Measurements from ENCODE around the gene PRKCE. TPM values are rescaled to one million over a fixed set of nuclear protein-coding genes. Genes with fewer than 3 reads are reported as not detected.

The PRKCE gene
- total and polyA plus RNA-seq, 2 of the 8 experiments (the other 6 are each of a cell fraction or from before 2014, with no cell fraction given) = 0.54 to 2.1 TPM

DNA sequence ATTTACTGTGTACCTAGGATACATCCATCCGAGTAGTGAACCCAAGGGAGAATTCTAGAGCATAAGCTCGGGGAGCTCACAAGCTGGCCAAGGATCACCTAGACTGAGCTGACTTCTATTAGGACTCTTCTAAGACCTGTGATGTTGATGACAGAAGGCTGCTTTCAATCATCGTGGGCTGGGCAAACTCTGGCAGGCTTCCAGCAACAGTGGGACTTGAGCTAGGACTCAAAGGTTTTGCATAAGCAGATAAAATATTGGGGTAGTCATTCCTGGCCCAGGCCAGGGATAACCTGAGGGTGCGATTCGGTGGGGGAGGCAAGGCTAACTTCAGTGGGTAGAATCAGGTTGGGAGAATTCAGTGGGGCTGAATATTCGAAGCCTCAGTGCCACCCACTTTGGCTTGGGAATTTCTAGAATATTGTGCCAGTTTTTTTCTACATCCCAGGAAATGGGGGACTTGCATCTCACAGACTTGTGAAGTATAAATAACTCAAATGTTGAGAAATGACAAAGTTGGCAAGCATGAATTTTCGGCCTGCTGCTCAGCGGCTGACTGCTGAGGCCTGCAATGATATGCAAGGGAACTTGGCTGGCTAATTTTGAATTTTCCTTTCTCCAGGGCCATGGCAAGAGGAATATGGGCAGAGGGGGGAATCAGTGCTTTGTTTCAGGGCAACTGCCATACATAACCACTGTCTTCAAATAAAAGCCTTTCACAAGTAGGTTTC is 274.3 kb downstream of the PRKCE start (continued):
- TF ChIP-seq CHD7 (IDR thresholded peaks at IDR 0.05; ENCODE audit: insufficient replicate concordance, low read length) = no peak
- no peak for TF ChIP-seq PHF8 (conservative IDR thresholded peaks at IDR 0.05; ENCODE audit: low read depth, low read length)
- no peak for TF ChIP-seq RAD21 (IDR thresholded peaks at IDR 0.05 in 1 of 2, conservative IDR thresholded peaks at IDR 0.05 in 1 of 2; ENCODE audit: low read depth in 2 of 2, low read length in 2 of 2)
- TF ChIP-seq HDAC2 (IDR thresholded peaks at IDR 0.05; ENCODE audit: borderline replicate concordance in 1 of 2, low read depth in 2 of 2, low read length in 2 of 2) = no peak
- TF ChIP-seq KDM5A (IDR thresholded peaks at IDR 0.05; ENCODE audit: low read length) = no peak
- no peak for TF ChIP-seq JUN (IDR thresholded peaks at IDR 0.05; ENCODE audit: low read depth, low read length)
- no peak for TF ChIP-seq USF2 (IDR thresholded peaks at IDR 0.05; ENCODE audit: low read length)
- no peak for TF ChIP-seq MAFK (IDR thresholded peaks at IDR 0.05; ENCODE audit: low read depth, low read length)
